Endometrial microvascular endothelial cells (primary cell): ENCODE measurements around the gene ECSIT. TPM values are rescaled to one million over a fixed set of nuclear protein-coding genes. Genes with fewer than 3 reads are reported as not detected.
"Not testable (repeated sequence)": the region's sequence is repeated elsewhere in the genome, so short reads cannot be mapped to it uniquely, and the experiment has no call there.

Experiments used
- in situ Hi-C: cut with HindIII; loops from 2 replicates; pipeline ENCODE4 v1.10.0; 2017; ENCODE audit warnings: low sequenced_read_pairs, low pct_unique_long_range_greater_than_20kb; ENCODE audit errors: inconsistent ontology term
- total RNA-seq: library from RNA; depleted of rRNA; stranded (reverse); fragments of >200 nt; gene quantifications from one replicate; pipeline ENCODE4 v1.2.3, GENCODE V29; 2015; ENCODE audit errors: inconsistent ontology term

The ECSIT gene
- total RNA-seq, 1 donor from 2014 or later: 53.1 TPM

GRCh38 chr19:11482384-11483050 lies 46.4 kb downstream of the ECSIT start:
- in situ Hi-C loops: no loop called here

- in situ Hi-C loops: no loop called here
Observed at GRCh38 chr19:11481534-11482383, 47.2 kb downstream of the ECSIT start.

GRCh38 chr19:11480715-11481533 lies 48.0 kb downstream of the ECSIT start, which contains the start of gene ELAVL3:
Gene ELAVL3, minus strand, starts transcription at chr19:11481046. Its CDS starts 438 bp downstream, at chr19:11480608.
- in situ Hi-C loops: no loop called here

- in situ Hi-C loops: no loop called here
Observed at GRCh38 chr19:11479898-11480714, 48.8 kb downstream of the ECSIT start.

GRCh38 chr19:11479090-11479897 lies 49.6 kb downstream of the ECSIT start:
- in situ Hi-C loops: no loop called here

- in situ Hi-C loops: no loop called here
Observed at GRCh38 chr19:11478167-11479089, 50.5 kb downstream of the ECSIT start.

- in situ Hi-C loops: no loop called here
Observed at GRCh38 chr19:11475861-11476260, 53.1 kb downstream of the ECSIT start.

- in situ Hi-C loops: not testable (repeated sequence)
Observed at GRCh38 chr19:11475343-11475742, 53.6 kb downstream of the ECSIT start.

- in situ Hi-C loops: no loop called here
Observed at GRCh38 chr19:11473725-11474124, 55.2 kb downstream of the ECSIT start.

GRCh38 chr19:11468266-11468845 lies 60.6 kb downstream of the ECSIT start:
- in situ Hi-C loops: not testable (repeated sequence)

GRCh38 chr19:11465600-11465999 lies 63.3 kb downstream of the ECSIT start:
- in situ Hi-C loops: no loop called here

- in situ Hi-C loops: no loop called here
Observed at GRCh38 chr19:11464333-11465265, 64.3 kb downstream of the ECSIT start.

- in situ Hi-C loops: no loop called here
Observed at GRCh38 chr19:11463391-11463790, 65.5 kb downstream of the ECSIT start.

GRCh38 chr19:11461453-11461852 lies 67.5 kb downstream of the ECSIT start:
- in situ Hi-C loops: no loop called here

- in situ Hi-C loops: no loop called here
Observed at GRCh38 chr19:11460207-11460606, 68.7 kb downstream of the ECSIT start.
